HG02840 (cell line): Measurements from ENCODE around the gene LRRN4.
"Not testable (repeated sequence)": the region's sequence is repeated elsewhere in the genome, so short reads cannot be mapped to it uniquely, and the experiment has no call there.

ENCODE experiments used
- ATAC-seq: cut with Tn5 transposase; IDR thresholded peaks from one replicate; pipeline ENCODE4 v1.9.1; 2021; ENCODE audit warnings: mild to moderate bottlenecking, moderate library complexity, moderate number of reproducible peaks; ENCODE audit not compliant: unreplicated experiment, low FRiP score

LRRN4 gene

GRCh38 chr20:6034134-6034969 is 19.5 kb downstream of the LRRN4 start:
- ATAC-seq = no peak

- ATAC-seq = not testable (repeated sequence)
These were observed 21.0 kb downstream of the LRRN4 start for GRCh38 chr20:6032907-6033306.

- no peak for ATAC-seq
These were observed 23.3 kb downstream of the LRRN4 start for GRCh38 chr20:6030453-6031080.

- ATAC-seq = no peak
These were observed 24.3 kb downstream of the LRRN4 start for GRCh38 chr20:6029538-6029937.

- no peak for ATAC-seq
These were observed 25.0 kb downstream of the LRRN4 start for GRCh38 chr20:6028818-6029217.

- no peak for ATAC-seq
These were observed 27.8 kb downstream of the LRRN4 start for GRCh38 chr20:6026051-6026450.

GRCh38 chr20:6024768-6025167 is 29.1 kb downstream of the LRRN4 start:
- no peak for ATAC-seq

GRCh38 chr20:6017880-6018279 is 36.0 kb downstream of the LRRN4 start:
- no peak for ATAC-seq

GRCh38 chr20:6017467-6017866 is 36.4 kb downstream of the LRRN4 start:
- no peak for ATAC-seq

- no peak for ATAC-seq
These were observed 38.9 kb downstream of the LRRN4 start for GRCh38 chr20:6014957-6015356.

- ATAC-seq = no peak
These were observed 39.8 kb downstream of the LRRN4 start for GRCh38 chr20:6014017-6014416.

- no peak for ATAC-seq
These were observed 41.7 kb downstream of the LRRN4 start for GRCh38 chr20:6012179-6012578.

GRCh38 chr20:6008254-6008653 is 45.6 kb downstream of the LRRN4 start:
- no peak for ATAC-seq

- no peak for ATAC-seq
These were observed 46.2 kb downstream of the LRRN4 start for GRCh38 chr20:6007529-6008103.

GRCh38 chr20:6007094-6007528 is 46.7 kb downstream of the LRRN4 start:
- no peak for ATAC-seq

GRCh38 chr20:6006603-6006949 is 47.3 kb downstream of the LRRN4 start:
- ATAC-seq = no peak

GRCh38 chr20:6000871-6001270 is 53.0 kb downstream of the LRRN4 start:
- no peak for ATAC-seq

GRCh38 chr20:5999783-6000182 is 54.1 kb downstream of the LRRN4 start:
- ATAC-seq = no peak

GRCh38 chr20:5996765-5997164 is 57.1 kb downstream of the LRRN4 start:
- peak; percentile 67 for ATAC-seq

- ATAC-seq = no peak
These were observed 62.0 kb downstream of the LRRN4 start for GRCh38 chr20:5991623-5992441.

- no peak for ATAC-seq
These were observed 62.9 kb downstream of the LRRN4 start for GRCh38 chr20:5990946-5991345.
